Smooth muscle cell (in vitro differentiated cells): Measurements from ENCODE around the gene IFFO2. TPM values are rescaled to one million over a fixed set of nuclear protein-coding genes. Genes with fewer than 3 reads are reported as not detected.

ENCODE experiments used
- DNase-seq: peaks from one replicate; lab custom pipeline; 2025; ENCODE audit not compliant: unreplicated experiment; lab: John Stamatoyannopoulos, UW
- H2AFZ ChIP-seq: fragments of 200-600 bp; sonication (generic); 2 replicates; pipeline ENCODE4 v1.6.0; 2016; ENCODE audit warnings: antibody characterized with exemption, low read depth, mild to moderate bottlenecking
- H3F3A ChIP-seq: fragments of 200-600 bp; sonication (generic); 2 replicates; pipeline ENCODE4 v1.6.0; 2017; ENCODE audit warnings: antibody characterized with exemption, low read depth
- H3K27ac ChIP-seq: fragments of 200-600 bp; sonication (generic); 2 replicates; pipeline ENCODE4 v1.5.1; 2016; ENCODE audit warnings: low read depth, mild to moderate bottlenecking
- H3K27me3 ChIP-seq: fragments of 200-600 bp; sonication (generic); 2 replicates; pipeline ENCODE4 v1.6.1; 2016; ENCODE audit warnings: low read depth, mild to moderate bottlenecking
- H3K36me3 ChIP-seq: fragments of 200-600 bp; sonication (generic); 2 replicates; pipeline ENCODE4 v1.5.1; 2016; ENCODE audit warnings: low read depth
- H3K4me1 ChIP-seq: fragments of 200-600 bp; sonication (generic); 2 replicates; pipeline ENCODE4 v1.5.1; 2016; ENCODE audit warnings: low read depth
- H3K4me2 ChIP-seq: fragments of 200-600 bp; sonication (generic); 2 replicates; pipeline ENCODE4 v1.6.0; 2016; ENCODE audit warnings: mild to moderate bottlenecking
- H3K4me3 ChIP-seq: fragments of 200-600 bp; sonication (generic); 2 replicates; pipeline ENCODE4 v1.5.1; 2016; ENCODE audit warnings: mild to moderate bottlenecking
- H3K79me2 ChIP-seq: fragments of 200-600 bp; sonication (generic); 2 replicates; pipeline ENCODE4 v1.6.0; 2016; ENCODE audit warnings: low read depth, mild to moderate bottlenecking
- H3K9ac ChIP-seq: fragments of 200-600 bp; sonication (generic); 2 replicates; pipeline ENCODE4 v1.6.0; 2016; ENCODE audit warnings: low read depth
- H3K9me3 ChIP-seq: fragments of 200-600 bp; sonication (generic); replicated peaks from 2 replicates; pipeline ENCODE4 v1.5.1; 2016; ENCODE audit warnings: low read depth
- H4K20me1 ChIP-seq: fragments of 200-600 bp; sonication (generic); 2 replicates; pipeline ENCODE4 v1.6.0; 2016; ENCODE audit warnings: low read depth
- CTCF ChIP-seq: fragments of 200-600 bp; sonication (generic); IDR thresholded peaks from 2 replicates; pipeline ENCODE4 v1.5.1; 2017; ENCODE audit warnings: borderline replicate concordance, mild to moderate bottlenecking, antibody characterized with exemption; ENCODE audit not compliant: insufficient read depth, poor library complexity, severe bottlenecking
- WGBS: methylation state at CpG from one replicate; pipeline ENCODE4 v1.1.7; 2016; ENCODE audit warnings: low lambda C conversion rate; 5-methylcytosine and 5-hydroxymethylcytosine counted together
- microRNA counts: library from miRNA; unstranded; fragments of <30 nt; microRNA quantifications from one replicate; lab custom pipeline; 2016
- microRNA-seq: library from miRNA; unstranded; fragments of <30 nt; microRNA quantifications from one replicate; pipeline ENCODE4, GENCODE V29; 2016; ENCODE audit warnings: borderline number of aligned reads
- polyA plus RNA-seq: library from polyadenylated mRNA; unstranded; fragments of >200 nt; fragmentation: Nextera tagmentation; extraction: Ambion mirVana; gene quantifications from 2 replicates; pipeline ENCODE4 v1.2.1, GENCODE V29; 2016
- small RNA-seq: library from RNA; depleted of rRNA; stranded (forward); fragments of <200 nt; gene quantifications from one replicate; pipeline ENCODE3, GENCODE V24; 2014
- total RNA-seq: library from RNA; depleted of rRNA; stranded (reverse); fragments of >200 nt; gene quantifications from 2 replicates; pipeline ENCODE4 v1.2.3, GENCODE V29; 2014

IFFO2 gene
- total and polyA plus RNA-seq, 2 experiments from 2014 or later: 5.7 to 19.1 TPM

GRCh38 chr1:18856435-18856834, 100.0 kb downstream of the IFFO2 start:
- Histone ChIP-seq H3K27ac (no peak overlapping the region), H3K36me3 (no peaks in the 10 kb centered on the region), H3F3A (no peaks in the 10 kb centered on the region), H3K4me2 (no peak overlapping the region), H3K79me2 (no peaks in the 10 kb centered on the region), H3K4me1 (no peaks in the 10 kb centered on the region), H4K20me1 (no peaks in the 10 kb centered on the region), H3K4me3 (no peak overlapping the region), H3K9me3 (no peaks in the 10 kb centered on the region), H3K9ac (no peak overlapping the region), H2AFZ (no peak overlapping the region), H3K27me3 (peaks cover 32% of the 10 kb centered on the region)
- no peak for TF ChIP-seq CTCF
- WGBS: 93% methylated on average over 1 of the region's 1 CpG
- DNase-seq: no peak

GRCh38 chr1:18855573-18855972, 100.9 kb downstream of the IFFO2 start:
- WGBS: 89% methylated on average over 6 of the region's 6 CpGs
- Histone ChIP-seq H3K79me2 (no peaks in the 10 kb centered on the region), H3K27me3 (peaks cover 40% of the 10 kb centered on the region), H3K4me3 (no peak overlapping the region), H3K4me1 (no peaks in the 10 kb centered on the region), H3K4me2 (no peak overlapping the region), H3K27ac (no peak overlapping the region), H2AFZ (no peak overlapping the region), H3K9ac (no peak overlapping the region), H3K9me3 (no peaks in the 10 kb centered on the region), H4K20me1 (no peaks in the 10 kb centered on the region), H3K36me3 (no peaks in the 10 kb centered on the region), H3F3A (no peaks in the 10 kb centered on the region)
- no peak for TF ChIP-seq CTCF
- no peak for DNase-seq

- no peak overlapping the region for H2AFZ ChIP-seq
- 91% methylated on average over 49 of the region's 49 CpGs for WGBS
Measured at GRCh38 chr1:18854331-18855025, 102.0 kb downstream of the IFFO2 start.

More at GRCh38 chr1:18854331-18855025, 102.0 kb downstream of the IFFO2 start:
- no peak for DNase-seq
- H3K4me2 ChIP-seq: no peak overlapping the region
- no peaks in the 10 kb centered on the region for H3K4me1 ChIP-seq
- H3F3A ChIP-seq: no peaks in the 10 kb centered on the region
- H3K9me3 ChIP-seq: no peaks in the 10 kb centered on the region
- H3K9ac ChIP-seq: no peak overlapping the region
- no peak overlapping the region for H3K27ac ChIP-seq
- H3K27me3 ChIP-seq: peaks cover 40% of the 10 kb centered on the region
- H3K36me3 ChIP-seq: no peaks in the 10 kb centered on the region
- no peak for TF ChIP-seq CTCF
- no peaks in the 10 kb centered on the region for H4K20me1 ChIP-seq
- H3K4me3 ChIP-seq: no peak overlapping the region
- no peaks in the 10 kb centered on the region for H3K79me2 ChIP-seq

MicroRNAs within 50 kb of the gene (microRNA counts, 767-probe panel; counts per million panel counts)
- microRNA hsa-miR-1290 (lab: Ali Mortazavi, UCI): 183 counts per million

Small RNAs within 50 kb of the gene (microRNA-seq; reads per million reads assigned to microRNA genes)
- gene MIR1290 (not detected), gene MIR4695 (not detected)

Small RNAs within 50 kb of the gene (small RNA-seq; reads per million reads assigned to genes)
- 0.13 reads per million for gene MIR1290
- not detected for gene MIR4695

Other genes starting within 250 kb of the IFFO2 start
- not detected in 2 replicates for gene TAS1R2, start 97.0 kb downstream of the IFFO2 start, total RNA-seq
- gene TAS1R2, start 97.0 kb downstream of the IFFO2 start, polyA plus RNA-seq: not detected in 2 replicates
- 4.6 and 4.8 TPM in 2 replicates for gene ALDH4A1, start 54.1 kb downstream of the IFFO2 start, total RNA-seq
- gene ALDH4A1, start 54.1 kb downstream of the IFFO2 start, polyA plus RNA-seq: 6.3 and 7.2 TPM in 2 replicates